HG02981 (cell line): ENCODE measurements around the gene GPR132.
"Not testable (repeated sequence)": the region's sequence is repeated elsewhere in the genome, so short reads cannot be mapped to it uniquely, and the experiment has no call there.

ENCODE experiments used
- ATAC-seq: cut with Tn5 transposase; IDR thresholded peaks from one replicate; pipeline ENCODE4 v1.9.1; 2021; ENCODE audit warnings: mild to moderate bottlenecking, moderate library complexity; ENCODE audit not compliant: unreplicated experiment

Gene GPR132

GRCh38 chr14:105091517-105092170 is 26.4 kb upstream of the GPR132 start:
- ATAC-seq = no peak

GRCh38 chr14:105091054-105091516 is 25.9 kb upstream of the GPR132 start:
- no peak for ATAC-seq

- ATAC-seq = no peak
These were observed 25.3 kb upstream of the GPR132 start for GRCh38 chr14:105090493-105091053.

GRCh38 chr14:105089746-105090492 is 24.7 kb upstream of the GPR132 start:
- no peak for ATAC-seq

- ATAC-seq = no peak
These were observed 23.8 kb upstream of the GPR132 start for GRCh38 chr14:105088812-105089745.

GRCh38 chr14:105087963-105088811 is 23.0 kb upstream of the GPR132 start:
- ATAC-seq = no peak

- no peak for ATAC-seq
These were observed 22.2 kb upstream of the GPR132 start for GRCh38 chr14:105087308-105087962.

- ATAC-seq = no peak
These were observed 21.6 kb upstream of the GPR132 start for GRCh38 chr14:105086833-105087307.

- no peak for ATAC-seq
These were observed 20.5 kb upstream of the GPR132 start for GRCh38 chr14:105085766-105086165.

- ATAC-seq = no peak
These were observed 19.7 kb upstream of the GPR132 start for GRCh38 chr14:105084741-105085571.

- ATAC-seq = no peak
These were observed 18.9 kb upstream of the GPR132 start for GRCh38 chr14:105083926-105084685.

- no peak for ATAC-seq
These were observed 17.5 kb upstream of the GPR132 start for GRCh38 chr14:105082703-105083102.

GRCh38 chr14:105081473-105081872 is 16.2 kb upstream of the GPR132 start:
- ATAC-seq = not testable (repeated sequence)

GRCh38 chr14:105080161-105080560 is 14.9 kb upstream of the GPR132 start:
- no peak for ATAC-seq

GRCh38 chr14:105078294-105078693 is 13.1 kb upstream of the GPR132 start:
- ATAC-seq = no peak

GRCh38 chr14:105077649-105077995 is 12.4 kb upstream of the GPR132 start:
- ATAC-seq = no peak

- no peak for ATAC-seq
These were observed 11.8 kb upstream of the GPR132 start for GRCh38 chr14:105076805-105077648.
